Loucy (cell line): Measurements from ENCODE around the gene AJM1.

Experiments
- H2AFZ ChIP-seq: fragments of 200-600 bp; sonication (generic); 2 replicates; pipeline ENCODE4 v1.6.0; 2016; ENCODE audit warnings: antibody characterized with exemption, mild to moderate bottlenecking, low read length, moderate library complexity
- H3F3A ChIP-seq: fragments of 200-600 bp; 2 replicates; pipeline ENCODE4 v1.6.0; 2016; ENCODE audit warnings: antibody characterized with exemption, low read depth, mild to moderate bottlenecking
- H3K27me3 ChIP-seq: fragments of 200-600 bp; sonication (generic); 2 replicates; pipeline ENCODE4 v1.6.1; 2014; ENCODE audit warnings: low read length, mild to moderate bottlenecking; ENCODE audit not compliant: insufficient read depth, poor library complexity, severe bottlenecking
- H3K36me3 ChIP-seq: fragments of 200-600 bp; sonication (generic); 2 replicates; pipeline ENCODE4 v1.6.1; 2016; ENCODE audit warnings: low read length; ENCODE audit not compliant: insufficient read depth
- H3K4me1 ChIP-seq: fragments of 200-600 bp; sonication (generic); 2 replicates; pipeline ENCODE4 v1.5.1; 2014; ENCODE audit warnings: low read length, mild to moderate bottlenecking; ENCODE audit not compliant: insufficient read depth, poor library complexity, severe bottlenecking
- H3K4me2 ChIP-seq: fragments of 200-600 bp; sonication (generic); 2 replicates; pipeline ENCODE4 v1.6.0; 2014; ENCODE audit warnings: antibody characterized with exemption, low read length, low read depth, mild to moderate bottlenecking; ENCODE audit not compliant: poor library complexity, severe bottlenecking
- H3K4me3 ChIP-seq: fragments of 200-600 bp; sonication (generic); 2 replicates; pipeline ENCODE4 v1.5.1; 2014; ENCODE audit warnings: low read length, mild to moderate bottlenecking, mixed read lengths; ENCODE audit not compliant: poor library complexity, severe bottlenecking
- H3K79me2 ChIP-seq: fragments of 200-600 bp; sonication (generic); 2 replicates; pipeline ENCODE4 v1.6.1; 2014; ENCODE audit warnings: low read length; ENCODE audit not compliant: insufficient read depth
- H3K9ac ChIP-seq: fragments of 200-600 bp; sonication (generic); 2 replicates; pipeline ENCODE4 v1.6.0; 2014; ENCODE audit warnings: mild to moderate bottlenecking, low read depth, low read length, moderate library complexity; ENCODE audit not compliant: poor library complexity, severe bottlenecking
- H3K9me2 ChIP-seq: fragments of 200-600 bp; sonication (generic); replicated peaks from 2 replicates; pipeline ENCODE4 v1.6.1; 2016; ENCODE audit warnings: low read depth, low read length, mixed read lengths
- H3K9me3 ChIP-seq: fragments of 200-600 bp; sonication (generic); 2 replicates; pipeline ENCODE4 v1.6.1; 2014; ENCODE audit warnings: mild to moderate bottlenecking, antibody characterized with exemption, low read length, low read depth; ENCODE audit not compliant: insufficient read depth
- H4K20me1 ChIP-seq: fragments of 200-600 bp; sonication (generic); 2 replicates; pipeline ENCODE4 v1.6.0; 2014; ENCODE audit warnings: antibody characterized with exemption, low read length, mild to moderate bottlenecking; ENCODE audit not compliant: insufficient read depth, poor library complexity, severe bottlenecking
- CTCF ChIP-seq: fragments of 200-600 bp; sonication (generic); conservative IDR thresholded peaks from 2 replicates; pipeline ENCODE4 v1.5.1; 2014; ENCODE audit warnings: mild to moderate bottlenecking, antibody characterized with exemption, low read length
- EZH2phosphoT487 ChIP-seq: fragments of 200-600 bp; IDR thresholded peaks from 2 replicates; pipeline ENCODE4 v1.6.1; 2018; ENCODE audit warnings: antibody characterized with exemption, mild to moderate bottlenecking, moderate library complexity, borderline replicate concordance

The AJM1 gene

GRCh38 chr9:136890661-136891060 lies 48.4 kb downstream of the AJM1 start:
- H2AFZ ChIP-seq = no peak overlapping the region
- H3K9me2 ChIP-seq = no peaks in the 10 kb centered on the region
- no peaks in the 10 kb centered on the region for H3K27me3 ChIP-seq
- H4K20me1 ChIP-seq = peaks cover 60% of the 10 kb centered on the region
- peaks cover 10% of the 10 kb centered on the region; the same call in 1 of the 2 replicates for H3K36me3 ChIP-seq
- peaks cover 15% of the 10 kb centered on the region for H3K4me1 ChIP-seq
- no peaks in the 10 kb centered on the region for H3F3A ChIP-seq
- no peaks in the 10 kb centered on the region for H3K9me3 ChIP-seq
- TF ChIP-seq EZH2phosphoT487 (no peak), CTCF (no peak)
- peaks cover 93% of the 10 kb centered on the region for H3K79me2 ChIP-seq
- H3K9ac ChIP-seq = no peak overlapping the region
- no peak overlapping the region for H3K4me3 ChIP-seq
- H3K4me2 ChIP-seq = no peak overlapping the region
